CD14-positive monocyte (primary cell): ENCODE results near the gene ARRDC1. TPM values are rescaled to one million over a fixed set of nuclear protein-coding genes. Genes with fewer than 3 reads are reported as not detected.

Source experiments
- DNase-seq, 3 donors: peaks; one replicate each; pipeline ENCODE4 v3.0.0-alpha.2; 2011 to 2022
- H2AFZ ChIP-seq: 2 replicates; pipeline ENCODE4 v1.6.0; 2012; ENCODE audit warnings: mild to moderate bottlenecking, low read depth, low read length, inconsistent platforms; ENCODE audit not compliant: insufficient read depth, poor library complexity, severe bottlenecking
- H3K27ac ChIP-seq, 2 donors: 1 replicate in 1 of 2; 2 replicates in 1 of 2; pipeline ENCODE4 v1.5.1; 2012 to 2013; ENCODE audit warnings: low read length in 2 of 2, control low read depth in 1 of 2, inconsistent platforms in 1 of 2, low read depth in 1 of 2, mild to moderate bottlenecking in 1 of 2
- H3K27me3 ChIP-seq, 2 donors: one replicate each; pipeline versions ENCODE4 v1.6.0 to v1.6.1; 2011 to 2013; ENCODE audit warnings: low read length in 2 of 2; ENCODE audit not compliant: control insufficient read depth in 2 of 2, insufficient read depth in 2 of 2
- H3K36me3 ChIP-seq, 2 donors: replicated peaks in 1 of 2; 1 replicate in 1 of 2; 2 replicates in 1 of 2; pipeline versions ENCODE4 v1.5.1 to v1.6.1; 2012 to 2013; ENCODE audit warnings: low read length in 2 of 2, control low read depth in 1 of 2, inconsistent platforms in 1 of 2, mild to moderate bottlenecking in 1 of 2; ENCODE audit not compliant: insufficient read depth in 2 of 2, control insufficient read depth in 1 of 2
- H3K4me1 ChIP-seq, 2 donors: 1 replicate in 1 of 2; 2 replicates in 1 of 2; pipeline versions ENCODE4 v1.5.1 to v1.6.1; 2012 to 2013; ENCODE audit warnings: low read length in 2 of 2, control low read depth in 1 of 2, inconsistent platforms in 1 of 2, mild to moderate bottlenecking in 1 of 2, moderate library complexity in 1 of 2; ENCODE audit not compliant: insufficient read depth in 2 of 2, control insufficient read depth in 1 of 2
- H3K4me2 ChIP-seq: replicated peaks from 2 replicates; pipeline ENCODE3; 2012; ENCODE audit warnings: low read length, moderate library complexity, mild to moderate bottlenecking; ENCODE audit not compliant: poor library complexity, severe bottlenecking; ENCODE audit errors: extremely low read depth
- H3K4me3 ChIP-seq, 3 experiments: fragments of 200-600 bp in 1 of 3; sonication (generic) in 1 of 3; replicated peaks in 1 of 3; 1 replicate in 2 of 3; 2 replicates in 1 of 3; pipeline ENCODE4 v1.5.1; 2011 to 2013; ENCODE audit warnings: low read length in 3 of 3, mild to moderate bottlenecking in 3 of 3, control low read depth in 2 of 3, low read depth in 2 of 3, inconsistent platforms in 1 of 3, moderate library complexity in 1 of 3
- H3K79me2 ChIP-seq: 2 replicates; pipeline ENCODE4 v1.6.0; 2012; ENCODE audit warnings: mild to moderate bottlenecking, control low read depth, inconsistent platforms, low read length, moderate library complexity; ENCODE audit not compliant: insufficient read depth
- H3K9ac ChIP-seq: 2 replicates; pipeline ENCODE4 v1.6.0; 2017; ENCODE audit warnings: low read length, mild to moderate bottlenecking; ENCODE audit not compliant: insufficient read depth, poor library complexity, severe bottlenecking
- H3K9me3 ChIP-seq, 2 donors: replicated peaks in 1 of 2; 1 replicate in 1 of 2; 2 replicates in 1 of 2; pipeline versions ENCODE4 v1.5.1 to v1.6.1; 2012 to 2013; ENCODE audit warnings: low read length in 2 of 2, control low read depth in 1 of 2; ENCODE audit not compliant: control insufficient read depth in 1 of 2, insufficient read depth in 1 of 2
- H4K20me1 ChIP-seq: 2 replicates; pipeline ENCODE4 v1.6.0; 2012; ENCODE audit warnings: mild to moderate bottlenecking, low read length, control low read depth, moderate library complexity; ENCODE audit not compliant: insufficient read depth
- H3K27ac Mint-ChIP-seq, 7 donors: one replicate each; pipeline ENCODE4 v1.8.0; 2020; ENCODE audit warnings: mild to moderate bottlenecking in 7 of 7, mixed read lengths in 7 of 7, moderate library complexity in 6 of 7, inconsistent platforms in 2 of 7
- H3K27me3 Mint-ChIP-seq, 3 donors: one replicate each; pipeline ENCODE4 v1.8.0; 2021 to 2022; ENCODE audit warnings: low read depth in 3 of 3, mild to moderate bottlenecking in 3 of 3, mixed read lengths in 3 of 3, moderate library complexity in 3 of 3, inconsistent platforms in 1 of 3
- H3K36me3 Mint-ChIP-seq, 2 donors: one replicate each; pipeline ENCODE4 v1.8.0; 2020; ENCODE audit warnings: mixed read lengths in 2 of 2, inconsistent platforms in 1 of 2, mild to moderate bottlenecking in 1 of 2
- H3K4me1 Mint-ChIP-seq: one replicate; pipeline ENCODE4 v1.8.0; 2020; ENCODE audit warnings: mild to moderate bottlenecking, mixed read lengths
- H3K4me3 Mint-ChIP-seq, 2 donors: one replicate each; pipeline ENCODE4 v1.8.0; 2020; ENCODE audit warnings: mild to moderate bottlenecking in 2 of 2, mixed read lengths in 2 of 2, moderate library complexity in 1 of 2
- H3K9me3 Mint-ChIP-seq, 7 donors: one replicate each; pipeline ENCODE4 v1.8.0; 2020 to 2022; ENCODE audit warnings: mixed read lengths in 7 of 7, mild to moderate bottlenecking in 6 of 7, moderate library complexity in 6 of 7, inconsistent platforms in 2 of 7
- CTCF ChIP-seq: fragments of 200-600 bp; IDR thresholded peaks from one replicate; pipeline ENCODE4 v1.8.0; 2022; ENCODE audit warnings: antibody characterized with exemption, mild to moderate bottlenecking
- WGBS: methylation state at CpG from one replicate; pipeline ENCODE4 v1.1.5; 2013; ENCODE audit warnings: missing lambda C conversion rate; ENCODE audit not compliant: insufficient coverage; 5-methylcytosine and 5-hydroxymethylcytosine counted together
- intact Hi-C, 2 donors: fragments of 100-400 bp; cut with micrococcal nuclease; formaldehyde crosslinking; loops; one replicate each; pipeline versions ENCODE4 v1.15.0 to v1.15.1; 2023
- polyA plus RNA-seq, 3 donors: library from polyadenylated mRNA; depleted of rRNA in 1 of 3; unstranded in 2 of 3; stranded (reverse) in 1 of 3; fragments of 300-500 nt in 2 of 3; fragments of >200 nt in 1 of 3; fragmentation: Illumina TruSeq in 2 of 3; gene quantifications; 1 replicate in 2 of 3; 2 replicates in 1 of 3; pipeline ENCODE4 v1.2.3, GENCODE V29; 2012 to 2021

Gene ARRDC1
- polyA plus RNA-seq, 3 donors, result 83.2 to 454 (median 87.6) TPM

- no peaks in the 10 kb centered on the region for H3K27me3 ChIP-seq
- intact Hi-C loops, result no loop called here
- H3K27me3 Mint-ChIP-seq, result no peaks in the 10 kb centered on the region
- no peak for TF ChIP-seq CTCF
- H3K27ac ChIP-seq, result peak overlapping the region in 1 of 2 donors; percentile 82
- peak overlapping the region in 6 of 7 donors; percentile 24 to 95 (median 86) for H3K27ac Mint-ChIP-seq
- peak overlapping the region; percentile 74 to 96 (median 87) for H3K4me3 ChIP-seq
- H3K4me1 ChIP-seq, result peaks cover 35 to 47% of the 10 kb centered on the region in 2 donors
- H3K9me3 Mint-ChIP-seq, result no peaks in the 10 kb centered on the region
- no peak overlapping the region for H2AFZ ChIP-seq
- WGBS, result no CpG with 5 or more reads among the region's 4 CpGs
- H3K4me1 Mint-ChIP-seq, result peaks cover 38% of the 10 kb centered on the region
- H3K36me3 ChIP-seq, result peaks cover 13 to 26% of the 10 kb centered on the region in 2 donors
- H3K4me3 Mint-ChIP-seq, result peak overlapping the region; percentile 91 to 95
- no peaks in the 10 kb centered on the region for H3K9me3 ChIP-seq
- no peak overlapping the region for H3K9ac ChIP-seq
- H3K4me2 ChIP-seq, result peak overlapping the region; percentile 92
- H4K20me1 ChIP-seq, result peaks cover 78% of the 10 kb centered on the region
- no peak for DNase-seq
- H3K79me2 ChIP-seq, result peaks cover 90% of the 10 kb centered on the region
- H3K36me3 Mint-ChIP-seq, result peaks cover 5 to 31% of the 10 kb centered on the region in 2 donors
Measured at GRCh38 chr9:137620048-137620405, 14.5 kb downstream of the ARRDC1 start.

GRCh38 chr9:137620581-137620980 lies 15.1 kb downstream of the ARRDC1 start:
- Histone ChIP-seq H2AFZ (no peak overlapping the region), H3K27me3 (no peaks in the 10 kb centered on the region), H3K9me3 (no peaks in the 10 kb centered on the region), H3K4me3 (peak overlapping the region in 1 of 3 experiments; percentile 33), H3K4me1 (peaks cover 40 to 52% of the 10 kb centered on the region in 2 donors), H3K4me2 (no peak overlapping the region), H3K36me3 (peaks cover 7 to 20% of the 10 kb centered on the region in 2 donors), H3K27ac (peak overlapping the region in 1 of 2 donors; percentile 53), H3K9ac (no peak overlapping the region), H4K20me1 (peaks cover 78% of the 10 kb centered on the region), H3K79me2 (peaks cover 90% of the 10 kb centered on the region)
- 65% methylated on average over 5 of the region's 7 CpGs for WGBS
- no peak overlapping the region for H3K27ac Mint-ChIP-seq
- no peaks in the 10 kb centered on the region for H3K9me3 Mint-ChIP-seq
- peak overlapping the region in 1 of 2 donors; percentile 7 for H3K4me3 Mint-ChIP-seq
- DNase-seq, result no peak
- intact Hi-C loops, result no loop called here
- peaks cover 44% of the 10 kb centered on the region for H3K4me1 Mint-ChIP-seq
- H3K27me3 Mint-ChIP-seq, result no peaks in the 10 kb centered on the region
- peaks cover 5 to 29% of the 10 kb centered on the region in 2 donors for H3K36me3 Mint-ChIP-seq
- no peak for TF ChIP-seq CTCF
